ENCODE results near the gene SULT1C2.
"Not testable (repeated sequence)": the region's sequence is repeated elsewhere in the genome, so short reads cannot be mapped to it uniquely, and the experiment has no call there.

SULT1C2 gene

GRCh38 chr2:108354136-108354535 lies 65.4 kb downstream of the SULT1C2 start:
- no peak for DNase-seq (ENCODE audit: low spot score)

- DNase-seq (ENCODE audit: low spot score), result no peak
These were observed 67.4 kb downstream of the SULT1C2 start for GRCh38 chr2:108355906-108356734.

- not testable (repeated sequence) for DNase-seq (ENCODE audit: low spot score)
These were observed 70.6 kb downstream of the SULT1C2 start for GRCh38 chr2:108359336-108359735.

All from Ammon's horn (tissue), 1 donor.